Measurements from ENCODE around the gene PCDH12.
A peak's percentile ranks its signal among the peaks of the same experiment; 100 is the strongest.
"Not testable (repeated sequence)": the region's sequence is repeated elsewhere in the genome, so short reads cannot be mapped to it uniquely, and the experiment has no call there.

The PCDH12 gene

DNA sequence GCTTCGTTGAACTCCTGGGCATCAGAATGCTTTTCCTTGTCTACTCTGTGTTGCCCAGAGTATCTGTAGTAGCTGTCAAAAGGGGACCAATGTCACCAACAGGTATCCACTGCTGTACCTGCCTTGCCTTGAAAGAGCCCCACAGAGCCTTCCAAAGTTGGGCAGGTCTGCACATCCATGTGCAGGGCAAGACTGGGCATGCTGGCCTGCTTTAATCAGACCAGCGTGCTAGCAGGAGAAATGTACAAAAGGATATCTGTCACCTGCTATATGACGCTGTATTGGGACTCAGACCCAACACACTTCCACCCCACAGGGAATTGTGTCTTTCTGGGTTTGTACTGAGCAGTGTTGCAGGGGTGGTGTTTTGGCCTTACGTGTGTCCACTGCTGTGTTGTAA is 22.5 kb downstream of the PCDH12 start:
- peak in 1 of 2 experiments; percentile 47 for DNase-seq

DNA sequence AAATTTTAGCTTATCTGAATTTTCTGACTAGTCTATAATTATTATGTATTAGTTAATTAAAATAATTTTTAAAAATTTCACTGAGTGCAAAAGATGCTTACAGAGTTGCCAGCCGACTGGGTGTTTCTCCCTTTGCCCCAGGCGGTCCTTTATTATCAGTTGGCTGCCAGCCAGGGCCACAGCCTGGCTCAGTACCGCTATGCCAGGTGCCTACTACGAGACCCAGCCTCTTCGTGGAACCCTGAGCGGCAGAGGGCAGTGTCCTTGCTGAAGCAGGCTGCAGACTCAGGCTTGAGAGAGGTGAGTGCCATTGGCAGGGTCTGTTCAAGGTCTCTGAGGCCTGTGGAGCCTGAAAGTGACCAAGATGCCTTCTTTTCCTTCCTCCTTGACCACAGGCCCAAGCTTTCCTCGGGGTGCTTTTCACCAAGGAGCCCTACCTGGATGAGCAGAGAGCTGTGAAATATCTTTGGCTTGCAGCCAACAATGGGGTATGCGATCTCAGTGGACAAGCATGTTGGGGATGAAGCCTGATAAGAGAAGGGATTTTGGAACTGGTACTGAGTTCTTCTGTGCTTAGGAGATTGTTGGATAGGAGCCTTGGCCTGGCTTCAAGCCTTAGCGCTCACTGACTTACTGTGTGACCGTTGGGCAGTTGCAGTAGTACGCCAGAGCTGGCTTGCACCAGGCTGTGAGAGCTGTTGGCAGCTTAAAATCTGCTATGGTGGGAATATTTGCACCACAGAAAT is 23.7 kb downstream of the PCDH12 start:
- peak; percentile 20 to 64 for DNase-seq

DNA sequence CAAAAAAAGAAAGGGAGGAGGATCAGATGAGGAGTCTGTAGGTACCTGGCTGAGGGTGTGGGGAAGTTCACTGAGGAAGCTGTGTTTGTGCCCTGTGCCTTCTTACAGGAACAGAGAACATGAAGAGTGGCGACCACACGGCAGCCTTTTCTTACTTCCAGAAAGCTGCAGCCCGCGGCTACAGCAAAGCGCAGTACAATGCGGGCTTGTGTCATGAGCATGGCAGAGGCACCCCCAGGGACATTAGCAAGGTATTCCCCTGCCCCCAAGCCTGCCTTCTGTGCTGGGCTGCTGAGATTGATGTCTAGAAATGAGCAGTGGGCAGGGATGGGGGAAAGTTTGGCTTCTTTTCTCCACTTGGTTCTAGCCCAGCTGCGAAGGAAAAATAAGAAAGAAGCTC is 24.9 kb downstream of the PCDH12 start:
- no peak for DNase-seq

DNA sequence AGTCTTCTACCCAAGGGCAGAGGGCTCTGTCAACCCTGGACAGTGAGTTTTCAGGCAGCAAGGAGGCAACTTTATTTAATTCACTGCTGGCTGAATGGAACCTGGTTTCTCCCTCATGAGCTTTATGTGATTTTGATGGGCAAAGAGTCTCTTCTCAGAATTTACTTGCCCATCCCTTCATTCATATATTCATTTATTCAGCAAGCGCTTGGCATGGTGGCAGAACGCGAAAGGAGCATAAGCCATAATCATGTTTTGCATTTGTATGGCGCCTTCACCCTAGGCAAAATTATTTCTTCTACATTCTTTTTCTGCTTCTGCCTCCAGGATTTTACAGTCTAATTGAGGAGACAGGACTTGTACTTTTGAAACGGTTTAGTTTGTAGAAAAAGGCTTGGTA is 26.3 kb downstream of the PCDH12 start:
- DNase-seq, result no peak

DNA sequence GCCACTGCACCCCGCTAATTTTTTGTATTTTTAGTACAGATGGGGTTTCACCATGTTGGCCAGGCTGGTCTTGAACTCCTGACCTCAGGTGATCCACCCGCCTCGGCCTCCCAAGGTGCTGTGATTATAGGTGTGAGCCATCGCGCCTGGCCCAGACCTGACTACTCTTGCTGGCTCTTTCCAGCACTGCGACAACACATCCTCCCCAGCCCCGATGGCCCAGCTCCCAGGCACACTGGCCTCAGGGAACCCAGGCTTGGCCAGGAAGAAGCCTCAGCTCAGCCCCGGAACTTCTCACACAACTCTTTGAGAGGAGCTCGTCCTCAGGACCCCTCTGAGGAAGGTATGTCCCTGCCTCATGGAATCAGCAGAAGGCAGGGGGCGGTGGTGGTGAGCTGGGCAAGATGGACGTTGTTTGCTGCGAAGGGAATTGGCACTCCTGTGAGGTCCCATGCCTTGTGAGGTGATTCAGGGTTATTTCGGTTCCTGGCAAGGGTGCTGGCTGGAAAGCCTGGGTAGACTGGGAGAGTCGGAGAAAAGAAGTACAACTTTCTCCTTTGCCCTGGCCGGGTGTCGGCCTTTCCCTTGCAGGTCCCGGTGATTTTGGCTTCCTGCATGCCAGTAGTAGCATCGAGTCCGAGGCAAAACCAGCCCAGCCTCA is 28.5 kb downstream of the PCDH12 start:
- DNase-seq, result no peak

DNA sequence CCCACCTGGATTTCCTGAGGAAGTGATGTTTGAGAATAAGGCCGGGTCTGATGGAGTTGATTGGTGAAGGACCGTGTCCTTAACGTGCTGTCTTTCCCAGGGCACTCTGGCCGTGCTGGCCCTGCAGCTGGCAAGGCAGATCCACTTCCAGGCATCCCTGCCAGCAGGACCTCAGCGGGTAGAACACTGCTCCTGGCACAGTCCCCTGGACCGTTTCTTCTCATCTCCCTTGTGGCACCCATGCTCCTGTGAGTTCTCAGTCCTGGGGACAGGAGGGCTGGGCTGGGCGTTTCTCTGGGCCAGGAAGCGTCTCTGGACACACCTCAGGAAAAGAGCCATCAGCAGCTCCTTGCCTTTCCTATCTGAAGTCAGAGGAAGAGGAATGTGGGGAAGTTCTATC is 30.0 kb downstream of the PCDH12 start:
- no peak for DNase-seq

DNA sequence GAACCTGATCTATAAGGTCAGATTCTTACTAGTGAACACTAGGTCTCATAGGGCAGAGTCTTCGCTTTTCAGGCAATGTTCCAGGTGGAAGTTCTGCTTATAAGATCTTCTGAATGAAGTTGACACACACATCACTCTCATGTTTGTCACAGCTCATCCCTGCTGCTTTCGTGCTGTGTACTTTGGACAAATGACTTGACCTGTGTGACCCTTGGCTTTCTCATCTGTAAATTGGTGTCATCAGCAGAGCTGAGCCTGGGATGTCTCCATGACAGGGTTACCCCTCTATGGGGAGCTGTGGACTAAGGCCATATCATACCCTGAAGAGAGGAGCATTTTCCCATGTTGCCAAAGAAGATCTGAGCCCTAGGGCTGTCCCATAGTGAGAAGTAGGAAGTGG is 31.6 kb downstream of the PCDH12 start:
- no peak for DNase-seq

DNA sequence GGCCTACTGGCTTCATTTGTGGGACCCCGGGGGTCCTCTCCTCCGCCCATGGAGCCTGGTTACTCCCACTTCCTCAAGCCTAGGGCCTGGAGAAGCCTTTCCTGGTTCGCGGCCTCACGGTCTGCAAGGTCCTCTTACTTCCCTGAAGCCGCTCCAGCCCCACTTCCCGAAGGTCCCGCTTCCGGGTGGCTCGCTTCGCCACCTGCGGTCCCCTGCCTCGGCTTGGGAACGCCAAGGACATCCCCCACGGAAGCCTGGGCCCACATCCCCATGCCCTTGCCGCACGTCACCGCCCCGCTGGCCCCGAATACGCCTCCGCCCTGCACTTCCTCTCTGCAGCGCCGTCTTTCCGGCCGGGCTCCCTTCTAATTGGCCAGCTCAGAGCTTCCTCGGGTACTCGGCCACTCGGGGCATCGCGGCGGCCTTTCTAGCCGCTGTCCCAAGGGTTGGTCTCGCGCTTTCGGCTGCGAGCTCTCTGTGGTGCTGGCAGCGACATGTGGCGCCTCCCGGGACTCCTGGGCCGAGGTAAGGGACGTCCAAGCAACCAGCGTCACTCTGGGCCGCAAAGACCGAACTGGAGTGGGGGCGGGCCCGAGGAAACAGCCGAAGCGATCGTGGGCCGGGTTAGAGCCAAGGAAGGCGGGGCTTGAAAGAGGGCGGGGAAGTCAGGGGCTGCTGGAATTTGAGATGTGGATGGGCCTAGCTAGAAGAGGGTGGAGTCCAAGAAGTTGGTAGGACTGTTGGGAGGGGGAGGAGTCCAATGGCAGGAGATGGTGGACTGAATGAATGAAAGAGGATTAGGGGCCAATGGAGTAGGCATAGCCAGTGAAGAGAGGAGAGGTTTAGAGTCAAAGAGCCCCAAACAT is 34.3 kb downstream of the PCDH12 start, which contains the start of gene DELE1:
TSS of gene DELE1 (plus strand) at position 424 of the 866 bp plus-strand sequence. CDS start at position 495, 71 bp downstream.
- peak; percentile 89 to 96 for DNase-seq

DNA sequence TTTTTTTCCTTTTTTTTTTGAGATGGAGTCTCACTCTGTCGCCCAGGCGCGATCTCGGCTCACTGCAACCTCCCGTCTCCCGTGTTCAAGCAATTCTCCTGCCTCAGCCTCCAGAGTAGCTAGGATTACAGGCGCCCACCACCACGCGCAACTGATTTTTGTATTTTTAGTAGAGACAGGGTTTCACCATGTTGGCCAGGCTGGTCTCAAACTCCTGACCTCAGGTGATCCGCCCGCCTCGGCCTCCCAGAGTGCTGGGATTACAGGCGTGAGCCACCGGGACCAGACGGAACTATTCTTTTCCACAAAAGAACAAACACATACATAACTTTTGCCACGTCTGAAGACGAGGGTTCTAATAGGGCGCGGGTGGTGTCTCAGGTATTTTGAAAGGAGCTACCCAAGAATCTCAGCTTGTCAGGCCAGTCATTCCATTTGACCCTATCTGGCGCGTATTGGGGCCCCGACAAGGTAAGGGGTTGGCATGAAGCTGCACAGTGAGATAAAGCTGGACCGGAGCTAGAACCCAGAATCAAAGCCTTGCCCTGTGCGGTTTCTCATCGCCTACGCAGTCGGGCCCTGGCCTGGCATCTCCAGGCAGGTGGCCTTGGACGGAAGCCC is 35.1 kb downstream of the PCDH12 start:
- not testable (repeated sequence) for DNase-seq

DNA sequence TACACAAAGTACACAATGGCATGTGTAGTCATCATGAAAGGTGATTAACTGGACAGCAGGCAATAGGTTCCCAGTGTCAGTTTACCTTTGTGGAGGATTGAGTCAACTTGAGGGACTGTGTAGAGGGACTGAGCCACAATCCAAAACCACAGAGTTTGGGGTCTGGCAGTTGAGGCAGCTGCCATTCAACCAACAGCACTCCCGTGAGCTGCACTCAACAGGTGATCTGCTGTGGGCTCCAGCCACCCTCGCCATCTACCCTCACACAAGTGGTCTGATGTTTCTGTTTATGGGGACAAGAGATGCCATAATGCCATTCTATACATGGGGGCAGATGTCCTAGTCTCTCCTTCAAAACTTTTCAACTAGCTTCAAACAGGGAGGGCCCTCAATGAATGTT is 37.2 kb downstream of the PCDH12 start:
- DNase-seq, result no peak

DNA sequence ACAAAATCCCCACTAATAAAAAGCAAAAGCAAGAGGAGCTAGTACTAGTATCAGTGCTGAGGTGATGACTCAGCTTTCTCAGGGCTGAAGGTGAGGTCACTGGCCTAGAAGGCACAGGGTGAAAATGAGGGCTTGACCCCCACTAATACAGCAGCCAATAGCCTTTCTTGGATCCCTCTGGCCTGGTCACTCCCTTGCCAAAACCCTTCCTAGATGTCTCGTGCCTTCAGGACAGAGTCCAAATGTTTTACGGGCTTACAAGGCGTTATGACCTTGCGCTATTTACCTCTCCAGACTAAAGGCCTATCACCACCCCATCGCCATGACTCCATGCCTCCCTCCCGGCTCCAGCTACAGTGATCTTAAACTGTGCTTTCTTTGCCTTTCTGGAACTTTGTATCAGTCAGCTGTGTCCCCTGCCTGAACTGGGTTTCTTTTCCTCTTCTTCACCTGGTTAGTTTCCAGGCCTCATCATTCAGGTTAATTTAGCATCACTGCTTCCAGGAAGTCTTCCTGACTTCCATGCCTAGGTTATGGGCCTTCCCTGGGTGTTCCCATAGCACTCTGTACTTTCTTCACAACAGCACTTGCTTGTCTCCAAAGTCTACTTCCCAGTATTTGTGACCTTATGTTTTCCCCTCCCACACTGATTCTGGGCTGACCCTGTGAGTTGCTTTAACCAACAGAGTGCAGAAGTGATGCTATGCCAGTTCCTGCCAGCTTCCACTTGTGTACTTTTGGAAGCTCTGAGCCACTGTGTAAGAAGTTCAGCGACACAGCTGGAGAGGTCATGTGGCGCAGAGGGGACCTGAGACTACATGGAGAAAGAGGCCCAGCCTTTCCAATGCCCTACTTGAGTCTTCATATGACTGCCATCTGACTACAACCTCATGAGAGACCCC is 38.5 kb downstream of the PCDH12 start:
- no peak for DNase-seq

DNA sequence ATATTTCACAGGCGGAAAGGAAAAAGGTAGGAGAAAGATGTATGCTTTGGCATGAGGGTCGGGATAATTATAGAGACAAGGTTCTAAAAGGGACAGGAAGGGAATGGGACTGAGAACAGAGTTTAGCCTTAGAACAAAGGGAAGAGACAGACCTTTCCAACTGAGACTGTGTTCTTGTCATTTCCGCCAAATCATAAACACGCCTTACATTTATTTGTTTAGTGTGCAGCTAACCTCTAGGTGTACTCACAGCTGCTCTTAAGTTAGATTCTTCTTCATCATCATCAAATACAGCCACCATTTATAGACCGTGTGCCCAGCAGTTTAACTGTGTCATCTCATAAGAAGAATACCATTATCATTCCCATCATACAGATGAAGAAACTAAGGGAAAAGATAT is 40.2 kb downstream of the PCDH12 start:
- no peak for DNase-seq

DNA sequence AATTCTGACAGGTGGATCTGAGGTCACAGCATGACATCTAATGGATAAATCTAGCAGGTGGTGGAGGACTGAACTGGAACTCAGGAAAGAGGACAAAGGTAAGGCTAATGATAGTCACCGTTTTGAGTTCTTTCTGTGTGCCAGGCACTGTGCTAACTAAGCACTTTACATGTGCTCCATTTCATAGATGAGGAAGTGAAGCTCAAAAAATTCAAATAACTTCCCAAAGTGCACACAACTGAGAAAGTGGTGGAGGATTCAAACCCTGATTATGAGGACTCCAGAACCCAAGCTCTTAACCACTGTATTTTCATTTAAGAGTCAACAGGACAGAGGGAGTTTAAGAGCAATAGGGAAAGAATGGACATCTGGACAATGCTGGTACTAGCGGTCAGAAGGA is 41.5 kb downstream of the PCDH12 start:
- no peak for DNase-seq

DNA sequence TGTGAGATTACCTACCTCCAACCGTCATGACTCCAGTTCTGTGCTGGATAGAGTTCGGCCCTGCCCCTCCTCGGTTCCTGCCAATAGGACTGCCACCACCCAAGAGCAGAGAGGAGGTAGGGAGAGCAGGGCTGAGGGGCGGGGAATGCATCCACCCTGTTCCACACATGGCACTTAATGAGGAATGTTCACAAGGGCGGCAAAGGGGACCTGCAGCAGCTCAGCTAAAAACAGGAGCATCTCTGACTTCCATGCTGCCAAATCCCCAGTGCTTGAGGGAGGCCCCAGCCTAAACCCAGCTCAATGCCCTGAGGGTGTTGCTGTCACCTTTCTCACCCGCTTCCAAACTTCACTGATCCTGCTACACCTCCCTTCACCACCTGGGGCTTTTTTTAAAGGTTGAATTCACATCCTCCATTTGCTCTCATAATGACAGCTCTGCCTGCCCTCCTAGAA is 42.1 kb downstream of the PCDH12 start:
- no peak for DNase-seq

DNA sequence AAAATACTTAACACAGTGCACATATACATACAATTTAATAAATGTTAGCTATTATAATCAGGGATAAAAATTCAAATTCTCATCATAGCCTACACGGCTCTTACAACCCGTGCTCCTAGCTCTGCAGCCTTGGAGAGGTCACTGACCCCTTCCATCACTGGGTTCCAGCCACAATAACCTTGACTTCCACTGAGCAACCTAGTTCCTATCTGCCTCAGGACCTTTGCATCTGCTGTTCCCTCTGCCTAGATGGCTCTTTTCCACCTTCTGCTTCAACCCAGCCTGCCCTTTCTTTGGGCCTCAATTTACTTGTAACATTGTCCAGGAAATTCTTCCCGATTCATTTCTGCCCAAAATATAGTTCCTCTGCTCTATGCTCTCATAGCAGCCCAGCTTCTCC is 43.2 kb downstream of the PCDH12 start:
- DNase-seq, result no peak

DNA sequence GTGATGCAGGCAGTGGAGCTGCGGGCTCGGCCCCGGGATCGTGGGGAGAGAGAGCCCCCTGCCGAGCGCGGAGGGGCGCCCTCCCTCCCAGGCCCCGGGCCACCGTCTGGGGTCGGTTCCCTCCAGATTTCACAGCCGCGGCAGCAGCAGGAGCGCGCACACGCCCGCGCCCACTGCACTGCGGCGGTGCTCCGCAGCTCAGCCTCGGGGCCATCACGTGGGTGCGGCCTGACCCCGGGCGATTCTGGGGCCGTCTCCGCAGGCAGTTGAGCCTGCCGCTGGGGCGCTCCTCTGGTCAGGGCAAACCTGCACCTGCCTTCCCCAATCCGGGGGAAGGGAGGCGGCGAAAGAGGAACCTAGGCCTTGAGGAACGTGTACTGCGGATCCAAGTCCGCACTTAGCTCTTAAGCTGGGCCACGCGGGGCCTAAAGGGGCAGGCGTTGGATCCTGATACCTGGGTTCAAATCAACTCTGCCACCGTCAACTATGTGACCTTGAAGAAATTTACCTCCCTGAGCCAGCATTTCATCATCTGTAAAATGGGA is 43.7 kb downstream of the PCDH12 start:
- peak in 1 of 2 experiments; percentile 66 for DNase-seq

DNA sequence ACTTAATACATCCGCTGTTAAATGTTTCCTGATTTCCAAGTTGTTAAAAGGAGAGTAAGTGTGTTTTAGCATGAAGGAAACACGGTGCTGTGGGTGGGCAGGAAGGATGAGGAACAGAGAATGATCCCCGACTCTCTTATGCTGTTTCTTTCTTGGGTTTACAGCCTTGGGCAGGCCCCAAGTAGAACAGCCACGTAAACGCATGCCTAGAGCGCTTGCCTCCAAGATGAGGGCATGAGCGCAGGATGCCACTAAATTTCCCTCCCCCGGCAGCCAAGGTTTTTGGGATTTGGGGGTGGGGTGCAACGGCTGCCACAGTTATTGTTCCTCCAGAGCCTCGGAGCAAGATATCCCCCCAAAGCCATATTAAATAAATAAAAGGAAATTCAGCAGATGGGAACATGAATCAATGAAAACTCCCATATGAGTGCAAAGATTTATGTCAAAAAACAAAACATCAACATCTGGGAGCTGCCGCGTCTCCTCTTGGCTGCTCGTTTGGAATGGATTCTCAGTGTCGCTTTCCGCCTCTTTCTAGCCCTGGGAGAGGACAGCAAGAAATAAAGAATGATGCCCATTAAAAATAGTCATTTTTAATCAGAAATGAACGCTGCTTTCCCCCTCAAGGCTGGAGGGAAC is 44.3 kb downstream of the PCDH12 start:
- no peak for DNase-seq

DNA sequence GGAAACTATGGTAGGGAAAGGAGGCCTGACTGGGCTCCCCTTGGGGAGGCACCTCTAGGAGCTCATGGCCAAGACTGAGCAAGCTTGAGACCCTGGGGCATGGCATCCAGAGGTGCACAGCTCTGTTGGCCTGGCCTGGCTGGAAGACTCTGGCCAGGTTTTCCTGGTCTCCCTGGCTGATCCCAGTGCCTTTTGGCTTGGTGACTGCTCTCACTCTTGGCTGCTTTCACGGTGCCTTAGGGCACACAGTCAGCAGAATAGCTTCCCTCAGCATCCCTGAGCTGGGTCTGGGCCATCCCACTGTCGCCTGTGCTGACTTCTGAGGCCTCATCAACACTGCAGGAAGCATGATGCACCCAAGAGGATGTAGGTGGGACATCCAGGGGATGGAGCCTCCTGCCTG is 47.7 kb downstream of the PCDH12 start:
- no peak for DNase-seq

DNA sequence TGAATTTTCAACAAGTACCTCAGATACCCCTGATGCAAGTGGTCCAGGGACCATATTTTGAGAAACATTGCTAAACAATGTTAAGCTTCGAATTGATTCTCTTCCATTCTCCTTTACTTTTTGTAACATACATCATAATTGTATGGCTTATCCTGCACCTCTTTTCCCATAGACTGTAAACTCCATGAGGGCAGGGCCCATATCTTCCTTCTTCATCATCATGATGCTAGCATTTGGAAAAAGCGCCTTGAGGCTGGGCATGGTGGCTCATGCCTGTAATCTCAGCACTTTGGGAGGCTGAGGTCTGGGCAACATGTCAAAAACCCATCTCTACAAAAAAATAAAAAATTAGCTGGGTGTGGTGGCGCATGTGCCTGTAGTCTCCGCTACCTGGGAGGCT is 48.8 kb downstream of the PCDH12 start:
- DNase-seq, result no peak

DNA sequence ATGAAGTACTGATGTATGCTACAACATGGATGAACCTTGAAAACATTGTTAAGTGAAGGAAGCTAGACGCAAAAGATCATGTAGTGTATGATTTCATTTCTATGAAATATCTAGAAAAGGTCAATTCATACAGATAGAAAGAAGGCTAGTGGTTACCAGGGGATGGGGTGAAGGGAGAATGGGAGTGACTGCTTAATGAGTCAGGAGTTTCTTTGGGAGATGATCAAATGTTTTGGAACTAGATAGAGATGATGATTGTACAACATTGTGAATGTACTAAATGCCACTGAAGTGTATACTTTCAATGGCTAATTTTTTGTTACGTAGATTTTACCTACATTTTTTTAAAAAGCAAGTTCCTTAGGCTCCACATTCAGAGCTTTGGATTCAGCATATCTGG is 49.2 kb downstream of the PCDH12 start:
- DNase-seq, result no peak

DNA sequence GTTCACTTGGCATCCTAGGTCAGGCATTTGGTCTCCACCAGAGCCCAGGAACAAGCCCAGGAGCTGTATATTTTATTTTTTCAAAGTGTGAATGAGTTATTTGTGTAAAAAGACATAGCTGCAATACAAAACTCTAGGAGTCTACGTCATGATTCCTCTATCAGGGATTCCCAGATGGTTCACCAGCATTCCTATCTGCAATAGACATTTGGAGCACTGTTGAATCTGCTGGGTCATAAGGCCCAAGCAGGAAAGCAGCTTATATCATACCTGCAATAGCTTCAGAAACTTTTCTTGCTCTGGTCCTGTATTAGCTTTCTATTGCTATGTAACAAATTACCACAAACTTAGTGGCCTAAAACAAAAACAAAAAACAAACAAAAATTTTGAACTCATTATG is 51.0 kb downstream of the PCDH12 start:
- no peak for DNase-seq

All from NCI-H526 (cell line).